ENCODE results near the gene GRHL1. TPM values are rescaled to one million over a fixed set of nuclear protein-coding genes. Genes with fewer than 3 reads are reported as not detected.

Gene GRHL1
- total and polyA plus RNA-seq, 9 of the 15 experiments (the other 6 are each of a cell fraction or from before 2014, with no cell fraction given): 1.7 to 6.1 (median 4.7) TPM

DNA sequence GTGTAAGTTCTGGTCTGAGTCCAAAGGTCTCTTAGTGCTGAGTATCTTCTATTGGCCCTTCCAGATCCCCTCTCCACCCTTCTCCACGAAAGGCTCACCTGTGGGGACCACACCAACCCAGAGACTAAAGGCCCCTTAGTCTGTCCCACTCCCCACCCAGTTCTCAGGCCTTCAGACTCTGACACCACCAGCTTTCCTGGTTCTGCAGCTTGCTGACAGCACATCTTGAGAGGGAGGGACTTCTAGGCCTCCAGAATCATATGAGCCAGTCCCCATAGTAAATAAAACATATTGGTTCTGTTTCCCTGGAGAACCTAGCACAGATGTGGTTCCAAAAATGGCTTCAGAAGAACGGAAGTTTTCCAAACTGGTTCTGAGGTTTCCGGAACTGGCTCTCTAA, 53.3 kb downstream of the GRHL1 start (continued):
- TF ChIP-seq, protein P1, sequence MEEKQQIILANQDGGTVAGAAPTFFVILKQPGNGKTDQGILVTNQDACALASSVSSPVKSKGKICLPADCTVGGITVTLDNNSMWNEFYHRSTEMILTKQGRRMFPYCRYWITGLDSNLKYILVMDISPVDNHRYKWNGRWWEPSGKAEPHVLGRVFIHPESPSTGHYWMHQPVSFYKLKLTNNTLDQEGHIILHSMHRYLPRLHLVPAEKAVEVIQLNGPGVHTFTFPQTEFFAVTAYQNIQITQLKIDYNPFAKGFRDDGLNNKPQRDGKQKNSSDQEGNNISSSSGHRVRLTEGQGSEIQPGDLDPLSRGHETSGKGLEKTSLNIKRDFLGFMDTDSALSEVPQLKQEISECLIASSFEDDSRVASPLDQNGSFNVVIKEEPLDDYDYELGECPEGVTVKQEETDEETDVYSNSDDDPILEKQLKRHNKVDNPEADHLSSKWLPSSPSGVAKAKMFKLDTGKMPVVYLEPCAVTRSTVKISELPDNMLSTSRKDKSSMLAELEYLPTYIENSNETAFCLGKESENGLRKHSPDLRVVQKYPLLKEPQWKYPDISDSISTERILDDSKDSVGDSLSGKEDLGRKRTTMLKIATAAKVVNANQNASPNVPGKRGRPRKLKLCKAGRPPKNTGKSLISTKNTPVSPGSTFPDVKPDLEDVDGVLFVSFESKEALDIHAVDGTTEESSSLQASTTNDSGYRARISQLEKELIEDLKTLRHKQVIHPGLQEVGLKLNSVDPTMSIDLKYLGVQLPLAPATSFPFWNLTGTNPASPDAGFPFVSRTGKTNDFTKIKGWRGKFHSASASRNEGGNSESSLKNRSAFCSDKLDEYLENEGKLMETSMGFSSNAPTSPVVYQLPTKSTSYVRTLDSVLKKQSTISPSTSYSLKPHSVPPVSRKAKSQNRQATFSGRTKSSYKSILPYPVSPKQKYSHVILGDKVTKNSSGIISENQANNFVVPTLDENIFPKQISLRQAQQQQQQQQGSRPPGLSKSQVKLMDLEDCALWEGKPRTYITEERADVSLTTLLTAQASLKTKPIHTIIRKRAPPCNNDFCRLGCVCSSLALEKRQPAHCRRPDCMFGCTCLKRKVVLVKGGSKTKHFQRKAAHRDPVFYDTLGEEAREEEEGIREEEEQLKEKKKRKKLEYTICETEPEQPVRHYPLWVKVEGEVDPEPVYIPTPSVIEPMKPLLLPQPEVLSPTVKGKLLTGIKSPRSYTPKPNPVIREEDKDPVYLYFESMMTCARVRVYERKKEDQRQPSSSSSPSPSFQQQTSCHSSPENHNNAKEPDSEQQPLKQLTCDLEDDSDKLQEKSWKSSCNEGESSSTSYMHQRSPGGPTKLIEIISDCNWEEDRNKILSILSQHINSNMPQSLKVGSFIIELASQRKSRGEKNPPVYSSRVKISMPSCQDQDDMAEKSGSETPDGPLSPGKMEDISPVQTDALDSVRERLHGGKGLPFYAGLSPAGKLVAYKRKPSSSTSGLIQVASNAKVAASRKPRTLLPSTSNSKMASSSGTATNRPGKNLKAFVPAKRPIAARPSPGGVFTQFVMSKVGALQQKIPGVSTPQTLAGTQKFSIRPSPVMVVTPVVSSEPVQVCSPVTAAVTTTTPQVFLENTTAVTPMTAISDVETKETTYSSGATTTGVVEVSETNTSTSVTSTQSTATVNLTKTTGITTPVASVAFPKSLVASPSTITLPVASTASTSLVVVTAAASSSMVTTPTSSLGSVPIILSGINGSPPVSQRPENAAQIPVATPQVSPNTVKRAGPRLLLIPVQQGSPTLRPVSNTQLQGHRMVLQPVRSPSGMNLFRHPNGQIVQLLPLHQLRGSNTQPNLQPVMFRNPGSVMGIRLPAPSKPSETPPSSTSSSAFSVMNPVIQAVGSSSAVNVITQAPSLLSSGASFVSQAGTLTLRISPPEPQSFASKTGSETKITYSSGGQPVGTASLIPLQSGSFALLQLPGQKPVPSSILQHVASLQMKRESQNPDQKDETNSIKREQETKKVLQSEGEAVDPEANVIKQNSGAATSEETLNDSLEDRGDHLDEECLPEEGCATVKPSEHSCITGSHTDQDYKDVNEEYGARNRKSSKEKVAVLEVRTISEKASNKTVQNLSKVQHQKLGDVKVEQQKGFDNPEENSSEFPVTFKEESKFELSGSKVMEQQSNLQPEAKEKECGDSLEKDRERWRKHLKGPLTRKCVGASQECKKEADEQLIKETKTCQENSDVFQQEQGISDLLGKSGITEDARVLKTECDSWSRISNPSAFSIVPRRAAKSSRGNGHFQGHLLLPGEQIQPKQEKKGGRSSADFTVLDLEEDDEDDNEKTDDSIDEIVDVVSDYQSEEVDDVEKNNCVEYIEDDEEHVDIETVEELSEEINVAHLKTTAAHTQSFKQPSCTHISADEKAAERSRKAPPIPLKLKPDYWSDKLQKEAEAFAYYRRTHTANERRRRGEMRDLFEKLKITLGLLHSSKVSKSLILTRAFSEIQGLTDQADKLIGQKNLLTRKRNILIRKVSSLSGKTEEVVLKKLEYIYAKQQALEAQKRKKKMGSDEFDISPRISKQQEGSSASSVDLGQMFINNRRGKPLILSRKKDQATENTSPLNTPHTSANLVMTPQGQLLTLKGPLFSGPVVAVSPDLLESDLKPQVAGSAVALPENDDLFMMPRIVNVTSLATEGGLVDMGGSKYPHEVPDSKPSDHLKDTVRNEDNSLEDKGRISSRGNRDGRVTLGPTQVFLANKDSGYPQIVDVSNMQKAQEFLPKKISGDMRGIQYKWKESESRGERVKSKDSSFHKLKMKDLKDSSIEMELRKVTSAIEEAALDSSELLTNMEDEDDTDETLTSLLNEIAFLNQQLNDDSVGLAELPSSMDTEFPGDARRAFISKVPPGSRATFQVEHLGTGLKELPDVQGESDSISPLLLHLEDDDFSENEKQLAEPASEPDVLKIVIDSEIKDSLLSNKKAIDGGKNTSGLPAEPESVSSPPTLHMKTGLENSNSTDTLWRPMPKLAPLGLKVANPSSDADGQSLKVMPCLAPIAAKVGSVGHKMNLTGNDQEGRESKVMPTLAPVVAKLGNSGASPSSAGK (IDR thresholded peaks at IDR 0.05): no peak
- TF ChIP-seq HDGF (IDR thresholded peaks at IDR 0.05) (no peak), ZNF586 (CRISPR knock-in tag; conservative IDR thresholded peaks at IDR 0.05) (no peak), OTX1 (CRISPR knock-in tag; IDR thresholded peaks at IDR 0.05) (no peak)
- TF ChIP-seq, protein P2, sequence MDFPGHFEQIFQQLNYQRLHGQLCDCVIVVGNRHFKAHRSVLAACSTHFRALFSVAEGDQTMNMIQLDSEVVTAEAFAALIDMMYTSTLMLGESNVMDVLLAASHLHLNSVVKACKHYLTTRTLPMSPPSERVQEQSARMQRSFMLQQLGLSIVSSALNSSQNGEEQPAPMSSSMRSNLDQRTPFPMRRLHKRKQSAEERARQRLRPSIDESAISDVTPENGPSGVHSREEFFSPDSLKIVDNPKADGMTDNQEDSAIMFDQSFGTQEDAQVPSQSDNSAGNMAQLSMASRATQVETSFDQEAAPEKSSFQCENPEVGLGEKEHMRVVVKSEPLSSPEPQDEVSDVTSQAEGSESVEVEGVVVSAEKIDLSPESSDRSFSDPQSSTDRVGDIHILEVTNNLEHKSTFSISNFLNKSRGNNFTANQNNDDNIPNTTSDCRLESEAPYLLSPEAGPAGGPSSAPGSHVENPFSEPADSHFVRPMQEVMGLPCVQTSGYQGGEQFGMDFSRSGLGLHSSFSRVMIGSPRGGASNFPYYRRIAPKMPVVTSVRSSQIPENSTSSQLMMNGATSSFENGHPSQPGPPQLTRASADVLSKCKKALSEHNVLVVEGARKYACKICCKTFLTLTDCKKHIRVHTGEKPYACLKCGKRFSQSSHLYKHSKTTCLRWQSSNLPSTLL (IDR thresholded peaks at IDR 0.05): no peak

All from K562 (cell line).